Transverse colon (tissue), 3 donors: Measurements from ENCODE around the gene OR5B21.

Experiments
- POLR2A ChIP-seq: fragments of 450-650 bp; IDR thresholded peaks from one replicate; pipeline ENCODE4 v1.6.1; 2016; ENCODE audit warnings: antibody characterized with exemption, mild to moderate bottlenecking, moderate library complexity
- TF ChIP-seq, protein P1 (sequence below), 5 experiments: fragments of 200-600 bp in 3 of 5; fragments of 450-650 bp in 2 of 5; sonication (generic) in 3 of 5; IDR thresholded peaks; 1 replicate in 2 of 5; 2 replicates in 3 of 5; pipeline ENCODE4 v1.5.1; 2016 to 2017; ENCODE audit warnings: antibody characterized with exemption in 5 of 5, inconsistent platforms in 3 of 5, mild to moderate bottlenecking in 2 of 5, moderate library complexity in 1 of 5

DNA sequence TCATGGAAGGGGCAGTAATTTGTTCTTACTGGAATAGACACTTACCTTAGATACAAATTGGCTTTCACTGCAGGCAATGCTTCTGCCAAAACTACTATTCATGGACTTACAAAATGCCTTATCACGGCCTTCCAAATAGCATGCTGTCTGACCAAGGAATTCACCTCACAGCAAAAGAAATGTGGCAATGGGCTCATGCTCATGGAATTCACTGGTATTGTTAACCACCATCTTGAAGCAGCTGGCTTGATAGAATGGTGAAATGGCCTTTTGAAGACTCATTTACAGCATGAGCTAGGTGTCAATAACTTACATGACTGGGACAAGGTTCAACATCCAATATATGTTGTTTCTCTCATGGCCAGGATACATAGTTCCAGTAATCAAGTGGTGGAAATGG is 21.9 kb downstream of the OR5B21 start:
- no peak for TF ChIP-seq POLR2A
- TF ChIP-seq, protein P1, sequence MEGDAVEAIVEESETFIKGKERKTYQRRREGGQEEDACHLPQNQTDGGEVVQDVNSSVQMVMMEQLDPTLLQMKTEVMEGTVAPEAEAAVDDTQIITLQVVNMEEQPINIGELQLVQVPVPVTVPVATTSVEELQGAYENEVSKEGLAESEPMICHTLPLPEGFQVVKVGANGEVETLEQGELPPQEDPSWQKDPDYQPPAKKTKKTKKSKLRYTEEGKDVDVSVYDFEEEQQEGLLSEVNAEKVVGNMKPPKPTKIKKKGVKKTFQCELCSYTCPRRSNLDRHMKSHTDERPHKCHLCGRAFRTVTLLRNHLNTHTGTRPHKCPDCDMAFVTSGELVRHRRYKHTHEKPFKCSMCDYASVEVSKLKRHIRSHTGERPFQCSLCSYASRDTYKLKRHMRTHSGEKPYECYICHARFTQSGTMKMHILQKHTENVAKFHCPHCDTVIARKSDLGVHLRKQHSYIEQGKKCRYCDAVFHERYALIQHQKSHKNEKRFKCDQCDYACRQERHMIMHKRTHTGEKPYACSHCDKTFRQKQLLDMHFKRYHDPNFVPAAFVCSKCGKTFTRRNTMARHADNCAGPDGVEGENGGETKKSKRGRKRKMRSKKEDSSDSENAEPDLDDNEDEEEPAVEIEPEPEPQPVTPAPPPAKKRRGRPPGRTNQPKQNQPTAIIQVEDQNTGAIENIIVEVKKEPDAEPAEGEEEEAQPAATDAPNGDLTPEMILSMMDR (IDR thresholded peaks at IDR 0.05) = no peak
